Measurements from ENCODE around the gene MYL6B. TPM values are rescaled to one million over a fixed set of nuclear protein-coding genes. Genes with fewer than 3 reads are reported as not detected.

The MYL6B gene
- total and polyA plus RNA-seq, 7 experiments from 2014 or later: 3.7 to 60.3 (median 6.7) TPM

- Histone ChIP-seq H3K4me1 (ENCODE audit: control insufficient read depth in 2 of 2, insufficient read depth in 2 of 2, low read length in 2 of 2) (peaks cover 9 to 19% of the 10 kb centered on the region in 2 donors), H3K36me3 (ENCODE audit: control insufficient read depth in 2 of 3, insufficient read depth in 3 of 3, low read length in 3 of 3) (peaks cover under 1 to 22% (median 11%) of the 10 kb centered on the region in 3 experiments), H3K27me3 (ENCODE audit: control insufficient read depth in 2 of 2, insufficient read depth in 2 of 2, low read length in 2 of 2) (no peaks in the 10 kb centered on the region), H3K4me3 (ENCODE audit: low read length) (peak within 1 kb of the TSS; percentile 91), H3K9me3 (ENCODE audit: control insufficient read depth in 2 of 3, low read length in 3 of 3) (no peaks in the 10 kb centered on the region), H3K27ac (ENCODE audit: low read depth, low read length) (peak within 1 kb of the TSS; percentile 92)
- Mint-ChIP-seq H3K36me3 (peaks cover 0 to 17% (median 6%) of the 10 kb centered on the region in 5 donors), H3K4me3 (peak within 1 kb of the TSS; percentile 76 to 98 (median 95)), H3K9me3 (peaks cover 0 to 8% (median 0%) of the 10 kb centered on the region in 11 donors), H3K4me1 (peaks cover 37 to 55% (median 49%) of the 10 kb centered on the region in 7 donors), H3K27ac (peak within 1 kb of the TSS; percentile 93 to 99 (median 98)), H3K27me3 (peaks cover 0 to 4% (median 0%) of the 10 kb centered on the region in 5 donors)
- intact Hi-C loops (cut with micrococcal nuclease): loop anchor here (1.0 to 10.0 kb wide), 11 partner anchors 31 to 455 kb away; partner anchors contain the start of genes MYL6 (in 2 of the 2), ZC3H10 (in 2 of the 2), CS (in 1 of the 2) and NABP2 (in 1 of the 2)
- CTCF ChIA-PET: interaction anchor here (0.6 to 8.1 kb wide), 23 partner anchors 14 to 451 kb away, joined by 3 to 193 read pairs (median 5); partner anchors contain the start of genes ANKRD52, COQ10A, ESYT1 and MYL6B
- POLR2A ChIA-PET: interaction anchor here (0.6 to 12.4 kb wide), 40 partner anchors 9 to 899 kb away, joined by 3 to 192 read pairs (median 5); partner anchors contain the start of genes ANKRD52, CNPY2, ESYT1 and MYL6
- DNase-seq (peak; percentile 78 to 93 (median 82)), ATAC-seq (peak; percentile 93)
Measured at GRCh38 chr12:56189099-56189917, 36.9 kb downstream of the MYL6B start, which contains the start of gene SMARCC2. TSS of gene SMARCC2 (minus strand) at chr12:56189483. CDS start at chr12:56189461, 22 bp downstream.

GRCh38 chr12:56189918-56190694, 37.7 kb downstream of the MYL6B start:
- Histone ChIP-seq H3K36me3 (ENCODE audit: control insufficient read depth in 2 of 3, insufficient read depth in 3 of 3, low read length in 3 of 3) (peaks cover 0 to 14% (median 3%) of the 10 kb centered on the region in 3 experiments), H3K9me3 (ENCODE audit: control insufficient read depth in 2 of 3, low read length in 3 of 3) (no peaks in the 10 kb centered on the region), H3K27me3 (ENCODE audit: control insufficient read depth in 2 of 2, insufficient read depth in 2 of 2, low read length in 2 of 2) (no peaks in the 10 kb centered on the region), H3K27ac (ENCODE audit: low read depth, low read length) (peak overlapping the region; percentile 92), H3K4me1 (ENCODE audit: control insufficient read depth in 2 of 2, insufficient read depth in 2 of 2, low read length in 2 of 2) (peaks cover 9 to 19% of the 10 kb centered on the region in 2 donors), H3K4me3 (ENCODE audit: low read length) (peak overlapping the region; percentile 91)
- Mint-ChIP-seq H3K4me3 (peak overlapping the region; percentile 76 to 98 (median 95)), H3K27me3 (peaks cover 0 to 4% (median 0%) of the 10 kb centered on the region in 5 donors), H3K4me1 (peaks cover 37 to 52% (median 46%) of the 10 kb centered on the region in 7 donors), H3K27ac (peak overlapping the region; percentile 93 to 99 (median 98)), H3K36me3 (peaks cover 0 to 10% (median 0%) of the 10 kb centered on the region in 5 donors), H3K9me3 (peaks cover 0 to 8% (median 0%) of the 10 kb centered on the region in 11 donors)
- ATAC-seq: peak; percentile 21
- CTCF ChIA-PET: interaction anchor here (0.6 to 8.1 kb wide), 21 partner anchors 13 to 1664 kb away, joined by 3 to 193 read pairs (median 5); partner anchors contain the start of genes COQ10A, ESYT1, MYL6B and PA2G4
- peak; percentile 55 to 93 (median 74) for DNase-seq
- POLR2A ChIA-PET: interaction anchor here (0.6 to 12.4 kb wide), 36 partner anchors 10 to 898 kb away, joined by 3 to 192 read pairs (median 4); partner anchors contain the start of genes ANKRD52, CNPY2, ESYT1 and MYL6
- intact Hi-C loops (cut with micrococcal nuclease): loop anchor here (1.0 to 10.0 kb wide), 15 partner anchors 31 to 455 kb away; partner anchors contain the start of genes MYL6 (in 2 of the 2), ZC3H10 (in 2 of the 2), CS (in 1 of the 2) and NABP2 (in 1 of the 2)

GRCh38 chr12:56190695-56191155, 38.3 kb downstream of the MYL6B start:
- H3K27me3 Mint-ChIP-seq: peaks cover 0 to 4% (median 0%) of the 10 kb centered on the region in 5 donors

DNA sequence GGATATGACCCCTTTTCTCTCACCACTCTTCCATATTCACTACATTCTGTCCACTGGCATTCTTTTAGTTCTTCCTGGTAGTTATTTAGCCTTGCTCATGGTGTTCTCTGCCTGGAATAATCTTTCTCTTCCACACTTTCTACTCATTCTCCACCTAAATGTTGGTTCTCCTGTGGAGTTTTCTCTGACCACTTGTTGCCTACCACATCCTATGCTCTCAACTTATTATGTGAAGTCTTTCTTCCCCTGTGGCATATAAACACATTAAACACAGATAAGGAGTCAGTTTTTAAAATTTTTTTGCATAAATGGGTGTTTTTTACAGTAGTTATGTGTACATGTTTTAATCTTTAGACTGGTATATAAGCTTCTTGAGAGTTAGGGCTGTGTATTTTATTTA, 40.2 kb downstream of the MYL6B start:
- no peaks in the 10 kb centered on the region for H3K36me3 ChIP-seq (ENCODE audit: control insufficient read depth in 2 of 3, insufficient read depth in 3 of 3, low read length in 3 of 3)
- ChIA-PET CTCF (interaction anchor here (0.6 to 8.1 kb wide), 11 partner anchors 10 to 369 kb away, joined by 3 to 193 read pairs (median 3); partner anchors contain the start of genes ESYT1, RNF41, RPL41 and ZC3H10), POLR2A (interaction anchor here (0.6 to 12.4 kb wide), 8 partner anchors 29 to 272 kb away, joined by 3 to 192 read pairs (median 6); partner anchors contain the start of genes ESYT1, PA2G4, RNF41 and RPL41)
- Mint-ChIP-seq H3K27me3 (peaks cover 0 to 4% (median 0%) of the 10 kb centered on the region in 5 donors), H3K36me3 (peaks cover 0 to 4% (median 0%) of the 10 kb centered on the region in 5 donors), H3K9me3 (peaks cover 0 to 8% (median 0%) of the 10 kb centered on the region in 11 donors), H3K27ac (peak overlapping the region in 7 of 9 donors; percentile 4 to 73 (median 52)), H3K4me1 (peaks cover 26 to 38% (median 35%) of the 10 kb centered on the region in 7 donors), H3K4me3 (peak overlapping the region in 3 of 10 donors; percentile 15 to 32 (median 27))
- ATAC-seq (no peak), DNase-seq (no peak)
- H3K9me3 ChIP-seq (ENCODE audit: control insufficient read depth in 2 of 3, low read length in 3 of 3): no peaks in the 10 kb centered on the region
- no peak overlapping the region for H3K27ac ChIP-seq (ENCODE audit: low read depth, low read length)
- no peak overlapping the region for H3K4me3 ChIP-seq (ENCODE audit: low read length)
- no peaks in the 10 kb centered on the region for H3K27me3 ChIP-seq (ENCODE audit: control insufficient read depth in 2 of 2, insufficient read depth in 2 of 2, low read length in 2 of 2)
- H3K4me1 ChIP-seq (ENCODE audit: control insufficient read depth in 2 of 2, insufficient read depth in 2 of 2, low read length in 2 of 2): peaks cover 9 to 15% of the 10 kb centered on the region in 2 donors
- intact Hi-C loops (cut with micrococcal nuclease): loop anchor here (2.0 to 10.0 kb wide), 4 partner anchors 74 to 382 kb away; partner anchors contain the start of genes COQ10A (in 2 of the 2), ORMDL2 (in 1 of the 2), SARNP (in 1 of the 2) and TIMELESS (in 1 of the 2)

More at GRCh38 chr12:56190695-56191155, 38.3 kb downstream of the MYL6B start:
- peaks cover 0 to 9% (median 3%) of the 10 kb centered on the region in 3 experiments for H3K36me3 ChIP-seq (ENCODE audit: control insufficient read depth in 2 of 3, insufficient read depth in 3 of 3, low read length in 3 of 3)
- no peaks in the 10 kb centered on the region for H3K27me3 ChIP-seq (ENCODE audit: control insufficient read depth in 2 of 2, insufficient read depth in 2 of 2, low read length in 2 of 2)
- DNase-seq (no peak), ATAC-seq (no peak)
- Mint-ChIP-seq H3K36me3 (peaks cover 0 to 9% (median 0%) of the 10 kb centered on the region in 5 donors), H3K9me3 (peaks cover 0 to 8% (median 0%) of the 10 kb centered on the region in 11 donors), H3K4me1 (peaks cover 36 to 51% (median 46%) of the 10 kb centered on the region in 7 donors), H3K4me3 (peak overlapping the region; percentile 76 to 98 (median 95)), H3K27ac (peak overlapping the region; percentile 93 to 99 (median 98))
- peaks cover 9 to 19% of the 10 kb centered on the region in 2 donors for H3K4me1 ChIP-seq (ENCODE audit: control insufficient read depth in 2 of 2, insufficient read depth in 2 of 2, low read length in 2 of 2)
- H3K9me3 ChIP-seq (ENCODE audit: control insufficient read depth in 2 of 3, low read length in 3 of 3): no peaks in the 10 kb centered on the region
- intact Hi-C loops (cut with micrococcal nuclease): loop anchor here in 1 of 2 donors (1.0 to 10.0 kb wide), 4 partner anchors 257 to 384 kb away; partner anchors contain the start of genes ORMDL2, SARNP, SPRYD4 and TIMELESS
- POLR2A ChIA-PET: interaction anchor here (0.7 to 12.4 kb wide), 10 partner anchors 31 to 277 kb away, joined by 3 to 192 read pairs (median 8); partner anchors contain the start of genes ANKRD52, ESYT1, MYL6 and PYM1
- peak overlapping the region; percentile 92 for H3K27ac ChIP-seq (ENCODE audit: low read depth, low read length)
- CTCF ChIA-PET: interaction anchor here (0.7 to 8.1 kb wide), 8 partner anchors 31 to 1664 kb away, joined by 3 to 193 read pairs (median 6); partner anchors contain the start of genes COQ10A, ESYT1, PA2G4 and RNF41
- H3K4me3 ChIP-seq (ENCODE audit: low read length): peak overlapping the region; percentile 91

- peaks cover 5 to 9% of the 10 kb centered on the region in 2 donors for H3K4me1 ChIP-seq (ENCODE audit: control insufficient read depth in 2 of 2, insufficient read depth in 2 of 2, low read length in 2 of 2)
- no peak overlapping the region for H3K4me3 ChIP-seq (ENCODE audit: low read length)
- peaks cover 0 to 8% (median 0%) of the 10 kb centered on the region in 11 donors for H3K9me3 Mint-ChIP-seq
- no peaks in the 10 kb centered on the region for H3K36me3 ChIP-seq (ENCODE audit: control insufficient read depth in 2 of 3, insufficient read depth in 3 of 3, low read length in 3 of 3)
- H3K4me3 Mint-ChIP-seq: peak overlapping the region in 3 of 10 donors; percentile 5 to 27 (median 15)
- H3K9me3 ChIP-seq (ENCODE audit: control insufficient read depth in 2 of 3, low read length in 3 of 3): no peaks in the 10 kb centered on the region
- peaks cover 0 to 4% (median 0%) of the 10 kb centered on the region in 5 donors for H3K36me3 Mint-ChIP-seq
- ATAC-seq: peak; percentile 38
- peak in 8 of 9 donors; percentile 55 to 78 (median 74) for DNase-seq
- peak overlapping the region in 8 of 9 donors; percentile 4 to 80 (median 60) for H3K27ac Mint-ChIP-seq
- H3K27ac ChIP-seq (ENCODE audit: low read depth, low read length): no peak overlapping the region
- ChIA-PET CTCF (interaction anchor here (0.6 to 8.1 kb wide), 8 partner anchors 9 to 283 kb away, joined by 3 to 193 read pairs (median 3); partner anchors contain the start of genes ESYT1, RPL41 and ZC3H10), POLR2A (interaction anchor here (0.6 to 12.4 kb wide), 10 partner anchors 18 to 271 kb away, joined by 3 to 192 read pairs (median 5); partner anchors contain the start of genes ESYT1, PA2G4, RNF41 and RPL41)
- intact Hi-C loops (cut with micrococcal nuclease): loop anchor here (1.0 to 10.0 kb wide), 9 partner anchors 31 to 382 kb away; partner anchors contain the start of genes ANKRD52 (in 2 of the 2), COQ10A (in 2 of the 2), NABP2 (in 2 of the 2) and ORMDL2 (in 1 of the 2)
- peaks cover 0 to 4% (median 0%) of the 10 kb centered on the region in 5 donors for H3K27me3 Mint-ChIP-seq
- no peaks in the 10 kb centered on the region for H3K27me3 ChIP-seq (ENCODE audit: control insufficient read depth in 2 of 2, insufficient read depth in 2 of 2, low read length in 2 of 2)
- H3K4me1 Mint-ChIP-seq: peaks cover 20 to 32% (median 30%) of the 10 kb centered on the region in 7 donors
Measured at GRCh38 chr12:56193025-56193578, 40.7 kb downstream of the MYL6B start.
